Loucy (cell line): ENCODE results near the gene KCNN2.

Source experiments
- EZH2phosphoT487 ChIP-seq: fragments of 200-600 bp; IDR thresholded peaks from 2 replicates; pipeline ENCODE4 v1.6.1; 2018; ENCODE audit warnings: antibody characterized with exemption, mild to moderate bottlenecking, moderate library complexity, borderline replicate concordance
- TF ChIP-seq, protein P1 (sequence below): fragments of 200-600 bp; sonication (generic); conservative IDR thresholded peaks from 2 replicates; pipeline ENCODE4 v1.5.1; 2014; ENCODE audit warnings: mild to moderate bottlenecking, antibody characterized with exemption, low read length

DNA sequence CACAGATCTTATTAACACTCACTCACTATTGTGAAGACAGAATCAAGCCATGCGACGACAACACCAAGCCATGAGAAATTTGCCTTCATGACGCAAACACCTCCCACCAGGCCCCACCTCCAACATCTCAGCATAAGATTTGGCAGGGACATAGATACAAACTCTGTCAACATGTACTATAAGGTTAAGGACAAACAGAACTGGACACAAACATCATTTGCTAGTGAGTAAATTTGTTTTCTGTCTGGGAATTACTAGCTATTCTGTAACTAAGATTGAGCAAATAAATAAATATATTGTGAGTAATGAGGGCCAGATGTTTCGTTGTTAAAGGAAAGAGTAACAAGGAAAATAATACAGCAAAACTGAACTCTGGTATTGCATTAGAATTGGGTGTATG, 15.7 kb upstream of the KCNN2 start:
- TF ChIP-seq, protein P1, sequence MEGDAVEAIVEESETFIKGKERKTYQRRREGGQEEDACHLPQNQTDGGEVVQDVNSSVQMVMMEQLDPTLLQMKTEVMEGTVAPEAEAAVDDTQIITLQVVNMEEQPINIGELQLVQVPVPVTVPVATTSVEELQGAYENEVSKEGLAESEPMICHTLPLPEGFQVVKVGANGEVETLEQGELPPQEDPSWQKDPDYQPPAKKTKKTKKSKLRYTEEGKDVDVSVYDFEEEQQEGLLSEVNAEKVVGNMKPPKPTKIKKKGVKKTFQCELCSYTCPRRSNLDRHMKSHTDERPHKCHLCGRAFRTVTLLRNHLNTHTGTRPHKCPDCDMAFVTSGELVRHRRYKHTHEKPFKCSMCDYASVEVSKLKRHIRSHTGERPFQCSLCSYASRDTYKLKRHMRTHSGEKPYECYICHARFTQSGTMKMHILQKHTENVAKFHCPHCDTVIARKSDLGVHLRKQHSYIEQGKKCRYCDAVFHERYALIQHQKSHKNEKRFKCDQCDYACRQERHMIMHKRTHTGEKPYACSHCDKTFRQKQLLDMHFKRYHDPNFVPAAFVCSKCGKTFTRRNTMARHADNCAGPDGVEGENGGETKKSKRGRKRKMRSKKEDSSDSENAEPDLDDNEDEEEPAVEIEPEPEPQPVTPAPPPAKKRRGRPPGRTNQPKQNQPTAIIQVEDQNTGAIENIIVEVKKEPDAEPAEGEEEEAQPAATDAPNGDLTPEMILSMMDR, result no peak
- TF ChIP-seq EZH2phosphoT487, result no peak
